GM18870 (cell line): ENCODE results near the gene PPP3R1.

Experiments
- ATAC-seq: cut with Tn5 transposase; IDR thresholded peaks from one replicate; pipeline ENCODE4 v1.9.1; 2021; ENCODE audit warnings: moderate library complexity; ENCODE audit not compliant: unreplicated experiment

The PPP3R1 gene

GRCh38 chr2:68236103-68236734 lies 16.1 kb downstream of the PPP3R1 start:
- ATAC-seq, result no peak

- ATAC-seq, result no peak
Observed at GRCh38 chr2:68235090-68235489, 17.2 kb downstream of the PPP3R1 start.

GRCh38 chr2:68234405-68234804 lies 17.9 kb downstream of the PPP3R1 start:
- ATAC-seq, result no peak

GRCh38 chr2:68231061-68231372 lies 21.3 kb downstream of the PPP3R1 start:
- ATAC-seq, result no peak

GRCh38 chr2:68230241-68231060 lies 21.9 kb downstream of the PPP3R1 start:
- ATAC-seq, result no peak

DNA sequence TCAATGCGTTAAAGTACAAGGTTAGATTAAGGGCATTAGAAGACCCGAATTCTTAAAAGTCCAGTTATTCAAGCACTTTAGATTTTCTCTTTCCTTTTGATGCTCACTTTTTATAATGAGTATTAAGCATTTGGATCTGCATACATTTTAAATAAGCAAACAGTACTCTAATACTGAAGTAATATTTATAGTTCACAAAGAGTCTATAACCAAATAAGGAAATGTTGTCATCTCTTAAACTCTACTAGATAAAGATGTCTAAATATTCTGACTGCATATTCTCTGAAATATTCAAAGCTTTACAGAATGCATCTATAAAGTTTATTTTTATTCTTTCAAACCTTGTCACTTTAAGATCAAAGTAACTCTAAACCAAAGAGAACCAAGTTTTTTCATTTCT lies 25.5 kb downstream of the PPP3R1 start:
- ATAC-seq, result no peak

DNA sequence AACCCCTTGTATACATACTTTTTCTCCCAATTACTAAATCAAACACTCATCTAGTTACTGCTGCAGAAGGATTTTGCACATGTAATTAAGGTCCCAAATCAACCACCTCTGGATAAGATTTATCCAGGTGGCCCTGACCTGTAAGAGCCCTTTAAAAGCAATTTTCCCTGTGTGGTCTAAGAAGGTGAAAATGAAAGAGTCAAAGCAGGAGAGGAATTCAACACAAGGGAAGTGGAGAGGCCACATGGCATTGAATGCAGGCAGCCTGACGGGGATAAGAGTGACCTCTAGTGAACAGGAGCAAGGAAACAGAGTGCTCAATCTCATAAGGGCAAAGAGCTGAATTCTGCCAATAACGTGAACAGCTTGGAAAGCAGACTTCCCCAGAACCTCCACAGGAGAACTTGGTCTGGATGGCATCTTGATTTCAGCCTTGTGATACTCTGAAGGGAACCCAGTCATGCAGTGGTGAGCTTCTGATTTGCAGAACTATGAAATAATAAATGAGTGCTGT lies 27.2 kb downstream of the PPP3R1 start:
- peak; percentile 63 for ATAC-seq

DNA sequence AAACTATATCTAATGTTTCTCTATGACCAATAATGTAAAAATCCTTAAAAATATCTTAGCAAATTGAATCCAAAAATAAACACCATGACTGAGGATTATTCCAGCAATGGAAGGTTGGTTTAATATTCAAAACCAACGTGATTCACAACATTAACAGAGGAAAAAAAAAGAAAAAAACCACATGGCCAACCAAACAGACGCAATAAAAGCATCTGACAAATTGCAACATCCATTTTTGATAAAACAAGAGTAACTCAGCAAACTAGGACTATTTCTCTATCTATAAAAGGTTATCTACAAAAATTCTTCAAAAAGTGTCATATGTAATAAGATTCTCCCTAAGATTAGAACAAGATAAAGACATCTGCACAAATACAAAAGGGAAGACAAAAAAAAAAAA lies 28.9 kb downstream of the PPP3R1 start:
- ATAC-seq, result no peak

- ATAC-seq, result no peak
Observed at GRCh38 chr2:68222287-68222686, 30.0 kb downstream of the PPP3R1 start.

- no peak for ATAC-seq
Observed at GRCh38 chr2:68218343-68218901, 33.9 kb downstream of the PPP3R1 start.

- ATAC-seq, result no peak
Observed at GRCh38 chr2:68217729-68218128, 34.6 kb downstream of the PPP3R1 start.

- no peak for ATAC-seq
Observed at GRCh38 chr2:68216454-68217310, 35.6 kb downstream of the PPP3R1 start.

DNA sequence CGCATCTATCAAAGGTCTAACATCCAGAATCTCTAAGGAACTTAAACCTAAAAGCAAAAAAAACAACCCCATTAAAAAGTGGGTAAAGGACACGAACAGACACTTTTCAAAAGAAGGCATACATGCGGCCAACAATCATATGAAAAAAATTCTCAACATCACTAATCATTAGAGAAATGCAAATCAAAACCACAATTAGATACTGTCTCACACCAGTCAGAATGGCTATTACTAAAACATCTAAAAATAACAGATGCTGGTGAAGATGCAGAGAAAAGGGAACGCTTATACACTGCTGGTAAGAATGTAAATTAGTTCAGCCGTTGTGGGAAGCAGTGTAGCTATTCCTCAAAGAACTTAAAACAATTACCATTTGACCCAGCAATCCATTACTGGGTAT lies 38.0 kb downstream of the PPP3R1 start:
- ATAC-seq, result peak; percentile 79

- ATAC-seq, result no peak
Observed at GRCh38 chr2:68206793-68207192, 45.5 kb downstream of the PPP3R1 start.

DNA sequence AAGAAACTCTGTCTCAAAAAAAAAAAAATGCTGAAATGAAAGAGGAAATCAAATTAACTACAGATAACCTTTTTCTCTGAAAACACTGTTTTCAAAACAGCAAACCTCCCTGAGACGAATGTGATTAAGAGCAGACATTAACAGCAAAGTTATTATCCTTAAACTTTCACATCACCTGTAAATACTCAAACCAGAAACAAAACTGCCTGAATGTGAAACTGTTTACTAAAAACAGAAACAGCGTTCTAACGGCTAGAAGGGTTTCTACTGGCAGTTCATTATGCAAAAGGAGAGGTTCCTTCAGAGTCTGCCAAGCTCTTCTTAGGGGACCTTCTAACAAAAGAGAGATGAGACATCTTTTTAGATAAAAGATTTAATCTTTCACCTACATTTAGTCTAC lies 48.7 kb downstream of the PPP3R1 start:
- peak; percentile 94 for ATAC-seq

GRCh38 chr2:68200157-68200787 lies 52.1 kb downstream of the PPP3R1 start:
- no peak for ATAC-seq

- no peak for ATAC-seq
Observed at GRCh38 chr2:68196120-68196716, 56.1 kb downstream of the PPP3R1 start.

DNA sequence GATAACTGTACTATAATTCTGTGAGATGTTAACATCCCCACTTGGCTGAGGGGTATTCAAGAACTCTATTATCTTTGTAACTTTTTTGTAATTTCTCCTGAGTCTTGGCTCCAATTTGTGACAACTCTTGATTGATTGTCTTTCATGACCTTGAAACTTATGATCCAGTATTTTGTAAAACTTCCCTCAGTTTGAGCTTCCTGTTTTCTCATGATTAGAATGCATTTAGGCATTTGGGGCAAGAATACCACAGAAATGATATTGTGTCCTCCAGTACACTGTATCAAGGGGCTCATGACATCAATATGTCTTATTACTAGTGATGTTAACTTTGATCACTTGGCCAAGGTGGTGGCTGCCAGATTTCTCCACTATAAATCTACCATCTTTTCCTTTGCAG lies 57.2 kb downstream of the PPP3R1 start:
- ATAC-seq, result no peak

DNA sequence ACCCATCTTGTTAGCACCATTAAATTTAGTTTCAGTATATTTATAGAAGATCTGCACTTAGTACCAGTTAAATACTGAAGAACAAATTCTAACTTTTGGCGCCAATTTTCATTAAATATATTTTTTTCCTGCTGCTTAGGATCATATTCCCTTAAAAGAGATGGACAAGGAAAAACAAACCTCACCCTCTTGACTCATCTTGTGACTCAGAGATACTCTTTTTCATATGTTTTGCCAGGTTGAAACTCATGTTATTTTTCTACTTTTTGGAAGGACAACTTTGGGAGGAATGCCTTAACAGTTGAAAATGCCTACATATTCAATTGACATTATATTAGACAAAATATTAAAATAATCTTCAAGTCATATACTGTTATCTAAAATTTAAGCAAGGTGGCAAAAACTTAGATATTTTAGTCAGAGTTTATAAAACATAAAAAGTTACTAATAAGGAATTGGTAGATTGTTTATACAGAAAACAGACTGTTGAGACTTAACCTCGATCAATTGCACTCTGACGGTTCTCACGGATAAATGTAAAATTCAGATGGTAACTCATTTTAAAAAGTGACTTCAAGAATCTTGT lies 58.5 kb downstream of the PPP3R1 start:
- no peak for ATAC-seq

DNA sequence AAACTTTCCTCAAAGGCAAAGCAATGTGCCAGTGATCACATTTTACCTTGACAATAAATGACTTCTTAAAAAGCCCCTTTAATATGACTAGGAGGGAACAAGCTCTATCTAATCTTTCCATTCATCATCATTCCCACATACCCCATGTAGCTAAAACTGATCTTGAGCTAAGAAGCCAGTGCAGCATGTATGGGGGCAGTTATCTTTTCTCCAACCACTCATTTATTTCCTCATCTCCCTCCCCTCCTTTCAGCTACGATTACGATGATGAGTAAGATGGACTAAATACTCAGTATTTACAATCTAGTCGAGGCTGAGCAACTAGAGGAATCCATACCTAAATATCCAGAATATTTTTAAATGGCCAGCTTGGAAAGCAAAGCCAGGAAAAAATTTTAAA lies 59.2 kb downstream of the PPP3R1 start:
- ATAC-seq, result no peak
